Fibroblast of lung (primary cell): ENCODE data around the gene GABBR1. TPM values are rescaled to one million over a fixed set of nuclear protein-coding genes. Genes with fewer than 3 reads are reported as not detected.

Source experiments
- DNase-seq, 2 donors: peaks; one replicate each; pipeline versions ENCODE4 v3.0.0 to v3.0.0-alpha.2; 2010; ENCODE audit warnings: low read depth in 2 of 2
- H2AFZ ChIP-seq: 2 replicates; pipeline ENCODE4 v1.5.1; 2012; ENCODE audit warnings: low read length, control low read depth, inconsistent platforms
- H3K27ac ChIP-seq: 2 replicates; pipeline ENCODE4 v1.5.1; 2011; ENCODE audit warnings: low read length, control low read depth; ENCODE audit not compliant: insufficient read depth
- H3K27me3 ChIP-seq: 2 replicates; pipeline ENCODE4 v1.5.1; 2011; ENCODE audit warnings: mild to moderate bottlenecking, low read length; ENCODE audit not compliant: control insufficient read depth, insufficient read depth
- H3K36me3 ChIP-seq: 2 replicates; pipeline ENCODE4 v1.5.1; 2011; ENCODE audit warnings: low read length; ENCODE audit not compliant: control insufficient read depth, insufficient read depth
- H3K4me1 ChIP-seq: 2 replicates; pipeline ENCODE4 v1.5.1; 2011; ENCODE audit warnings: low read length; ENCODE audit not compliant: control insufficient read depth, insufficient read depth; ENCODE audit errors: extremely low read depth
- H3K4me2 ChIP-seq: 2 replicates; pipeline ENCODE4 v1.5.1; 2011; ENCODE audit warnings: low read length, control low read depth; ENCODE audit not compliant: insufficient read depth; ENCODE audit errors: extremely low read depth
- H3K4me3 ChIP-seq, 4 experiments: fragments of 200-600 bp in 1 of 4; sonication (generic) in 1 of 4; replicated peaks in 1 of 4; 2 replicates each; pipeline ENCODE4 v1.5.1; 2011 to 2016; ENCODE audit warnings: low read length in 4 of 4, low read depth in 3 of 4, mild to moderate bottlenecking in 3 of 4, control low read depth in 2 of 4, inconsistent platforms in 1 of 4, mixed read lengths in 1 of 4; ENCODE audit not compliant: insufficient read depth in 1 of 4; ENCODE audit errors: control extremely low read depth in 1 of 4
- H3K79me2 ChIP-seq: 2 replicates; pipeline ENCODE4 v1.5.1; 2012; ENCODE audit warnings: mild to moderate bottlenecking, low read length, inconsistent platforms; ENCODE audit not compliant: control insufficient read depth, insufficient read depth
- H3K9ac ChIP-seq: 2 replicates; pipeline ENCODE4 v1.5.1; 2011; ENCODE audit warnings: mild to moderate bottlenecking, low read length, control low read depth; ENCODE audit not compliant: insufficient read depth
- H3K9me3 ChIP-seq: 2 replicates; pipeline ENCODE4 v1.5.1; 2012; ENCODE audit warnings: low read depth, low read length; ENCODE audit not compliant: control insufficient read depth, insufficient read depth
- H4K20me1 ChIP-seq: 2 replicates; pipeline ENCODE4 v1.5.1; 2011; ENCODE audit warnings: low read length; ENCODE audit not compliant: control insufficient read depth, insufficient read depth; ENCODE audit errors: extremely low read depth
- EZH2 ChIP-seq: IDR thresholded peaks from 2 replicates; pipeline ENCODE4 v1.5.1; 2012; ENCODE audit warnings: low read length, control low read depth, mild to moderate bottlenecking; ENCODE audit errors: missing control alignments
- polyA plus RNA-seq, 2 donors: library from polyadenylated mRNA; depleted of rRNA in 1 of 2; stranded (reverse) in 1 of 2; unstranded in 1 of 2; fragments of >200 nt; gene quantifications; 2 replicates each; pipeline ENCODE4 v1.2.1, GENCODE V29; 2011 to 2012; ENCODE audit warnings: missing spikeins in 1 of 2
- total RNA-seq: library from RNA; depleted of rRNA; stranded (reverse); fragments of >200 nt; gene quantifications from 2 replicates; pipeline ENCODE4 v1.2.1, GENCODE V29; 2014
- TF ChIP-seq, protein P1 (sequence below), 2 donors: IDR thresholded peaks in 1 of 2; conservative IDR thresholded peaks in 1 of 2; 1 replicate in 1 of 2; 2 replicates in 1 of 2; pipeline ENCODE4 v1.5.1; 2011 to 2012; ENCODE audit warnings: low read length in 2 of 2, control low read depth in 1 of 2, inconsistent platforms in 1 of 2, low read depth in 1 of 2, mild to moderate bottlenecking in 1 of 2

The GABBR1 gene
- total and polyA plus RNA-seq, 2 donors (not counting 1 experiment from before 2014, with no cell fraction given): 10.9 to 13.4 TPM

DNA sequence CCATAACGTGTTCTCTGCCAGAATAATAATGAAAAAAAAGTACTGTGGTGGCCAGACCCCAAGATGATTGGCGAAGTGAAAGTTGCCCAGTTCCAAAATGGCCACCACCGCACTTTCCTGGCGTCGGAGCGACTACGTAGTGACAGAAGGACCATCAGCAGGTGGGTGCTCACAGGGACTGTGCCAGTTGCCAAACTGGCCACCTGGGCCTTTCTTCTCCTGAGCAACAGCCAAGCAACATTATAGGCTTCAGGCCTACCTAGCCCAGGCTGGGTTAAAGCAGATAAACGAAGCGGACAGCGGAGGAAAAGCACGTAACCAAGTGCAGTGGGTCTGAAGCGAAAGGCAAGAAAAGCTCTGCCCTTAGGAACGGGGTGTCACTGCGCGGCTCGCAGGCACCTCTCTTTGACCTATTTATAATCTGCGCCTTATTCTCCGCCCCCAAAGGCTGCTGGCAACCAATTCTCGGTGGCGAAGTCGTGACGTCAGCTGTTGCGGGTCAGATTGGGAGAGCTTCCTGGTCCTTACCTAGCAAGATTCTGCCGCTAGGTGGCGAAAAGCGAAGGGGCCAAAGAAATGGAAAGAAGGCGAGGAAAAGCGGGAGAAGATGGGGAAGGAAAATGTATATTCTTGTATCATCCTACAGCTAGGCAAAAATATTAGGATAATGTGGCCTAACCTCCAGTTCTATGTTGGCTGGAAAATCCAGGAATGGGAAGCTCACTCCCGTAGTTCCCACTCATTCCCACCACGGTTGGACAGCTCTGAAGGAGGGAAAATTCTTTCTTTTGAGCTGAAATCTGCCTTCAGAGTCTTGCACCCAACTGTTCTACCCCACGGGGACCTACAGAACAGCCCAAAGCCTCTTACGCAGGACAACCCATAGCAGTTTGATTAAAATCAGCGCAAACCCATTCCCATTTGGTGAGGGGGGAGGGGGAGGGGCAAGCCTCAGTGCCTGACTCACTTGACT lies 17.0 kb upstream of the GABBR1 start:
- Histone ChIP-seq H3K4me1 (no peaks in the 10 kb centered on the region), H3K27me3 (no peaks in the 10 kb centered on the region)
- DNase-seq: peak; percentile 88 to 96

DNA sequence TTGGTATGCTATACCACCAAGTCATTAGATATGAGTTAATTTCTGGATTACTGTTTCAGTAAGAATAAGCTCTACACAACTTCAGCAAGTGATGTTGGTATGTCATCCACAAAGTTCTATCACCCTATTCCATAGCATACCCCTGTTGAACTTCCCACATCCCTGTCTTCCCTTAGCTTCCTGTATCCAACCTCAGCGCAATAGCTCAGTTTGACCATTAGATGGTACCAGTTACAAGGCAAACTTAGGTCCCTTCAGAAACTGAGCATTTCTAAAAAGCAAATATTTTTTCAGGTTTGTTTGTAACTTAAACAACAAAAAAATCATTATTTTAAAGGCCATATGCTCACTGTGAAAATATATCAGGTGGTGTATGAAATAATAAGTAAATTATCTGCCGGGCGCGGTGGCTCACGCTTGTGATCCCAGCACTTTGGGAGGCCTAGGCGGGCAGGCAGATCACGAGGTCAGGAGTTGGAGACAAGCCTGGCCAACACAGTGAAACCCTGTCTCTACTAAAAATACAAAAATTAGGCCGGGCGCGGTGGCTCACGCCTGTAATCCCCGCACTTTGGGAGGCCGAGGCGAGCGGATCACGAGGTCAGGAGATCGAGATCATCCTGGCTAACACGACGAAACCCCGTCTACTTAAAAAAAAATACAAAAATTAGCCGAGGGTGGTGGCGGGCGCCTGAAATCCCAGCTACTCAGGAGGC lies 15.1 kb upstream of the GABBR1 start:
- peak; percentile 23 to 51 for DNase-seq

More for the DNA sequence above, 17.0 kb upstream of the GABBR1 start:
- TF ChIP-seq EZH2: no peak
- TF ChIP-seq, protein P1, sequence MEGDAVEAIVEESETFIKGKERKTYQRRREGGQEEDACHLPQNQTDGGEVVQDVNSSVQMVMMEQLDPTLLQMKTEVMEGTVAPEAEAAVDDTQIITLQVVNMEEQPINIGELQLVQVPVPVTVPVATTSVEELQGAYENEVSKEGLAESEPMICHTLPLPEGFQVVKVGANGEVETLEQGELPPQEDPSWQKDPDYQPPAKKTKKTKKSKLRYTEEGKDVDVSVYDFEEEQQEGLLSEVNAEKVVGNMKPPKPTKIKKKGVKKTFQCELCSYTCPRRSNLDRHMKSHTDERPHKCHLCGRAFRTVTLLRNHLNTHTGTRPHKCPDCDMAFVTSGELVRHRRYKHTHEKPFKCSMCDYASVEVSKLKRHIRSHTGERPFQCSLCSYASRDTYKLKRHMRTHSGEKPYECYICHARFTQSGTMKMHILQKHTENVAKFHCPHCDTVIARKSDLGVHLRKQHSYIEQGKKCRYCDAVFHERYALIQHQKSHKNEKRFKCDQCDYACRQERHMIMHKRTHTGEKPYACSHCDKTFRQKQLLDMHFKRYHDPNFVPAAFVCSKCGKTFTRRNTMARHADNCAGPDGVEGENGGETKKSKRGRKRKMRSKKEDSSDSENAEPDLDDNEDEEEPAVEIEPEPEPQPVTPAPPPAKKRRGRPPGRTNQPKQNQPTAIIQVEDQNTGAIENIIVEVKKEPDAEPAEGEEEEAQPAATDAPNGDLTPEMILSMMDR (conservative IDR thresholded peaks at IDR 0.05 in 1 of 2, IDR thresholded peaks at IDR 0.05 in 1 of 2; ENCODE audit: low read depth in 1 of 2, low read length in 2 of 2): peak; percentile 89 to 96
- H2AFZ ChIP-seq: peak overlapping the region; percentile 95
- H3K27ac ChIP-seq: peak overlapping the region; percentile 70
- no peaks in the 10 kb centered on the region for H3K79me2 ChIP-seq
- H4K20me1 ChIP-seq: no peaks in the 10 kb centered on the region
- H3K9me3 ChIP-seq: no peaks in the 10 kb centered on the region
- peak overlapping the region; percentile 99 for H3K4me2 ChIP-seq
- H3K36me3 ChIP-seq: no peaks in the 10 kb centered on the region
- H3K9ac ChIP-seq: peak overlapping the region; percentile 46
- H3K4me3 ChIP-seq: peak overlapping the region; percentile 32 to 64 (median 56)

More for the DNA sequence above, 15.1 kb upstream of the GABBR1 start:
- no peak overlapping the region for H3K4me3 ChIP-seq
- TF ChIP-seq EZH2: no peak
- TF ChIP-seq, protein P1 (conservative IDR thresholded peaks at IDR 0.05 in 1 of 2, IDR thresholded peaks at IDR 0.05 in 1 of 2; ENCODE audit: low read depth in 1 of 2, low read length in 2 of 2): peak; percentile 70 to 79
- no peaks in the 10 kb centered on the region for H3K79me2 ChIP-seq
- H3K27me3 ChIP-seq: no peaks in the 10 kb centered on the region
- no peak overlapping the region for H3K4me2 ChIP-seq
- H2AFZ ChIP-seq: no peak overlapping the region
- no peak overlapping the region for H3K27ac ChIP-seq
- no peak overlapping the region for H3K9ac ChIP-seq
- H3K36me3 ChIP-seq: no peaks in the 10 kb centered on the region
- H4K20me1 ChIP-seq: no peaks in the 10 kb centered on the region
- no peaks in the 10 kb centered on the region for H3K9me3 ChIP-seq
- no peaks in the 10 kb centered on the region for H3K4me1 ChIP-seq
